ENCODE data around the gene ITIH3. TPM values are rescaled to one million over a fixed set of nuclear protein-coding genes. Genes with fewer than 3 reads are reported as not detected.

The ITIH3 gene
- total RNA-seq, 1 experiment from 2014 or later, result not detected

GRCh38 chr3:52779011-52779836 is 15.4 kb upstream of the ITIH3 start:
- no peak overlapping the region for H2AFZ ChIP-seq (ENCODE audit: low read length)
- no peak overlapping the region for H2BK15ac ChIP-seq (ENCODE audit: low read depth, low read length)
- no peak overlapping the region for H2AK5ac ChIP-seq (ENCODE audit: insufficient read length, low read length)
- no peaks in the 10 kb centered on the region for H4K20me1 ChIP-seq (ENCODE audit: control insufficient read depth, insufficient read depth, insufficient read length)
- H2BK12ac ChIP-seq (ENCODE audit: insufficient read length, low read depth, low read length), result no peak overlapping the region
- DNase-seq, result no peak
- TF ChIP-seq CTCF (conservative IDR thresholded peaks at IDR 0.05), result no peak
- no peak overlapping the region for H3K27ac Mint-ChIP-seq
- no peak overlapping the region for H3K56ac ChIP-seq (ENCODE audit: insufficient read length, low read depth, low read length)
- H2BK120ac ChIP-seq (ENCODE audit: low read depth, low read length, poor library complexity, severe bottlenecking), result no peak overlapping the region
- H3K27me3 ChIP-seq (ENCODE audit: insufficient read depth, low read length), result no peaks in the 10 kb centered on the region
- no peaks in the 10 kb centered on the region for H3K36me3 Mint-ChIP-seq (ENCODE audit: insufficient read depth in 1 of 3, low read depth in 3 of 3)
- H3K4me2 ChIP-seq (ENCODE audit: insufficient read depth, insufficient read length, low read length), result no peak overlapping the region
- H3K4ac ChIP-seq (ENCODE audit: low read depth, low read length), result no peak overlapping the region
- H3K23me2 ChIP-seq (ENCODE audit: insufficient read length, low read depth, low read length, poor library complexity, severe bottlenecking), result no peaks in the 10 kb centered on the region
- H2BK20ac ChIP-seq (ENCODE audit: low read depth, low read length, poor library complexity, severe bottlenecking), result no peak overlapping the region
- H3K23ac ChIP-seq (ENCODE audit: insufficient read length, low read depth, low read length), result no peak overlapping the region
- no peak overlapping the region for H3T11ph ChIP-seq (ENCODE audit: low read length)
- no peak overlapping the region; a peak in 1 of 5 replicates for H3K4me3 Mint-ChIP-seq
- no peak overlapping the region for H2BK5ac ChIP-seq (ENCODE audit: insufficient read length, low read length)
- no peak overlapping the region for H3K14ac ChIP-seq (ENCODE audit: insufficient read depth, low read length)
- no peaks in the 10 kb centered on the region for H3K79me2 ChIP-seq (ENCODE audit: insufficient read depth, low read length)
- H3K9me3 ChIP-seq (ENCODE audit: control insufficient read depth, low read depth, low read length), result no peaks in the 10 kb centered on the region
- no peak overlapping the region for H4K5ac ChIP-seq (ENCODE audit: insufficient read length, low read depth, low read length)
- no peak overlapping the region for H3K27ac ChIP-seq (ENCODE audit: insufficient read length, low read depth, low read length)
- peaks cover 3% of the 10 kb centered on the region for H3K4me1 ChIP-seq (ENCODE audit: insufficient read depth, low read length)
- no peak overlapping the region for H4K91ac ChIP-seq (ENCODE audit: insufficient read length, low read depth, low read length)
- no peak overlapping the region for H4K8ac ChIP-seq (replicated peaks; ENCODE audit: insufficient read length, low read depth, low read length)
- H3K9me3 Mint-ChIP-seq, result no peaks in the 10 kb centered on the region
- no CpG with 5 or more reads among the region's 11 CpGs for WGBS (ENCODE audit: extremely low coverage, insufficient read length, low lambda C conversion rate)
- no peak overlapping the region for H3K18ac ChIP-seq (ENCODE audit: insufficient read length, low read depth, low read length)
- no peak overlapping the region for H3K9ac ChIP-seq (ENCODE audit: extremely low read depth, insufficient read length, low read length)
- H3K27me3 Mint-ChIP-seq (ENCODE audit: low read depth), result peaks cover 13% of the 10 kb centered on the region
- peaks cover 12 to 13% of the 10 kb centered on the region in 2 experiments for H3K4me1 Mint-ChIP-seq
- H3K79me1 ChIP-seq (ENCODE audit: insufficient read depth, low read depth, low read length, poor library complexity, severe bottlenecking), result no peaks in the 10 kb centered on the region

Measured in H9 (cell line).